Right cardiac atrium (tissue), 5 donors: ENCODE data around the gene HDAC9. TPM values are rescaled to one million over a fixed set of nuclear protein-coding genes. Genes with fewer than 3 reads are reported as not detected.
A peak's percentile ranks its signal among the peaks of the same experiment; 100 is the strongest.

Experiments used
- ATAC-seq, 2 donors: fragments of 200-7000 bp; cut with Tn5 transposase; one replicate each; pipeline versions ENCODE4 v1.8.0 to v1.9.1; 2020; ENCODE audit warnings: moderate library complexity in 2 of 2, mild to moderate bottlenecking in 1 of 2
- DNase-seq, 3 donors: peaks; one replicate each; pipeline ENCODE4 v3.0.0-alpha.2; 2020
- H3K27ac ChIP-seq: one replicate; pipeline ENCODE4 v1.5.1; 2013; ENCODE audit warnings: mild to moderate bottlenecking, low read length, control low read depth, moderate library complexity
- H3K27me3 ChIP-seq: one replicate; pipeline ENCODE4 v1.6.1; 2013; ENCODE audit not compliant: control insufficient read depth, insufficient read depth
- H3K4me1 ChIP-seq: one replicate; pipeline ENCODE4 v1.6.1; 2013; ENCODE audit warnings: low read length; ENCODE audit not compliant: control insufficient read depth, insufficient read depth
- H3K4me3 ChIP-seq: one replicate; pipeline ENCODE4 v1.5.1; 2013; ENCODE audit warnings: low read length, control low read depth
- H3K9me3 ChIP-seq: one replicate; pipeline ENCODE4 v1.6.1; 2013; ENCODE audit warnings: low read length; ENCODE audit not compliant: control insufficient read depth
- WGBS: extraction: QIAGEN DNeasy Blood & Tissue Kit; methylation state at CpG from one replicate; pipeline ENCODE4 v1.1.7; 2013; 5-methylcytosine and 5-hydroxymethylcytosine counted together
- intact Hi-C, 4 donors: fragments of 100-400 bp; cut with DNase I; formaldehyde crosslinking; loops; one replicate each; pipeline versions ENCODE4 v1.11.0 to v1.14.0; 2022 to 2023
- polyA plus RNA-seq: library from polyadenylated mRNA; stranded (reverse); fragments of 200-250 nt; gene quantifications from one replicate; pipeline ENCODE4 v1.2.3, GENCODE V29; 2013
- total RNA-seq, 4 donors: library from RNA; stranded (reverse); fragmentation: NEBNext Ultra II Directional; extraction: Animal tissue kit (Norgen Biotek cat#: 25700); gene quantifications; one replicate each; pipeline ENCODE4 v1.2.1, GENCODE V29; 2021
- donor health status: healthy with polysubstance abuse.
- donor health status: DM: no; HTN: yes; CAD: no.
- donor health status: DM: no; HTN: no; CAD: no.
- donor health status: DM: no; HTN: yes; CAD: no; lungs with severe emphysema.
- donor health status: DM: yes; HTN: yes; CAD: no.

Gene HDAC9
- total and polyA plus RNA-seq, 5 donors = 5.5 to 42.2 (median 22.6) TPM

DNA sequence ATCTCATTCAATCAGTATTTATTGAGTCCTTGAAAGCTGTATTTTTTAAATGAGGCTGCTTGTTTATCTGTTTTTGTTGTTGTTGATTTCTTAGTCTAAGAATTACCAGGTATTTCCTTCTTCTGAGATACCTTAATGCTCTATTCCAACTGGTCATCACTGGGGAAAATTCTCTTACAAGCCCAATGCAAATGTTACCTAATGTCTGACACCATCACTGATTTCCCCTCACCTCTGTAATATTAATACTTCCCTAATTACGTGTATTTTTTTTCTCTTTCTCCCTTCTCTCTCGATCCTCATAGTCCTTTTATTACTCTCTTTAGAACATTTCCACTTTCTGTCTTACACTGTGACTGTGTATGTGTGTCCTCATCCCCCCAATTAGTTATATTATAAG is 13.9 kb downstream of the HDAC9 start:
- no peak for DNase-seq
- intact Hi-C loops = no loop called here
- Histone ChIP-seq H3K27me3 (no peaks in the 10 kb centered on the region), H3K9me3 (no peaks in the 10 kb centered on the region), H3K27ac (no peak overlapping the region), H3K4me1 (peaks cover 2% of the 10 kb centered on the region), H3K4me3 (peak overlapping the region; percentile 67)
- WGBS = 29% methylated on average over 2 of the region's 2 CpGs
- no peak for ATAC-seq

GRCh38 chr7:18511351-18512140 is 16.0 kb downstream of the HDAC9 start:
- no peak for ATAC-seq
- Histone ChIP-seq H3K4me1 (peaks cover 3% of the 10 kb centered on the region), H3K4me3 (no peak overlapping the region), H3K27ac (no peak overlapping the region), H3K27me3 (no peaks in the 10 kb centered on the region), H3K9me3 (no peaks in the 10 kb centered on the region)
- DNase-seq = no peak
- intact Hi-C loops = no loop called here
- WGBS = 81% methylated on average over 4 of the region's 4 CpGs

- Histone ChIP-seq H3K4me3 (no peak overlapping the region), H3K27me3 (no peaks in the 10 kb centered on the region), H3K27ac (no peak overlapping the region), H3K4me1 (peaks cover 3% of the 10 kb centered on the region), H3K9me3 (no peaks in the 10 kb centered on the region)
- 95% methylated on average over 1 of the region's 1 CpG for WGBS
- intact Hi-C loops = no loop called here
- ATAC-seq (no peak), DNase-seq (no peak)
Measured at GRCh38 chr7:18513343-18513742, 17.8 kb downstream of the HDAC9 start.

- Histone ChIP-seq H3K27ac (no peak overlapping the region), H3K9me3 (no peaks in the 10 kb centered on the region), H3K27me3 (no peaks in the 10 kb centered on the region), H3K4me1 (peaks cover 3% of the 10 kb centered on the region), H3K4me3 (no peak overlapping the region)
- DNase-seq (no peak), ATAC-seq (no peak)
- 55% methylated on average over 2 of the region's 2 CpGs for WGBS
- intact Hi-C loops = no loop called here
Measured at GRCh38 chr7:18515067-18515466, 19.5 kb downstream of the HDAC9 start.

DNA sequence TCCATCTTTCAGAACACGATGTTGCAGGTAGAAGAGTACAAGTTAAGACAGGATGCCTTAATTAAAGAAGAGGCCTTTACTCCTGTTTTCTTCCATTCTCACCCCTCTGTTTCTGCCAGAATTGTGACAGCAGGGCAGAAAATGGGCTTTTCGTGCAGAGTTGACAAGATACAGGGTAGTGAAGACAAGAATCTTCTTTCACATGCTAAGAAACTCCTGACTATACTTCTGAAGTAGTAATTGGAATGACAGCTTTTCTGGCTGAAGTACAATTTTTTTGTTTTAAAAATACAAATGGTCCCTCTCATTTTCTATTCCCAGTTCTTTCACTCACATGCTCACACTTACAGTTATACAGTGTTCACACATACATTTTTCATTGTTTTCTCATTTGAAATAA is 22.1 kb downstream of the HDAC9 start:
- ATAC-seq (no peak), DNase-seq (no peak)
- intact Hi-C loops = no loop called here
- Histone ChIP-seq H3K4me3 (no peak overlapping the region), H3K9me3 (no peaks in the 10 kb centered on the region), H3K27ac (no peak overlapping the region), H3K27me3 (no peaks in the 10 kb centered on the region), H3K4me1 (peaks cover 1% of the 10 kb centered on the region)
- WGBS = 74% methylated on average over 2 of the region's 2 CpGs

GRCh38 chr7:18518555-18518954 is 23.0 kb downstream of the HDAC9 start:
- Histone ChIP-seq H3K4me1 (peaks cover 1% of the 10 kb centered on the region), H3K27me3 (no peaks in the 10 kb centered on the region), H3K4me3 (no peak overlapping the region), H3K9me3 (no peaks in the 10 kb centered on the region), H3K27ac (no peak overlapping the region)
- WGBS = 91% methylated on average over 6 of the region's 6 CpGs
- no peak for ATAC-seq
- intact Hi-C loops = no loop called here
- no peak for DNase-seq

DNA sequence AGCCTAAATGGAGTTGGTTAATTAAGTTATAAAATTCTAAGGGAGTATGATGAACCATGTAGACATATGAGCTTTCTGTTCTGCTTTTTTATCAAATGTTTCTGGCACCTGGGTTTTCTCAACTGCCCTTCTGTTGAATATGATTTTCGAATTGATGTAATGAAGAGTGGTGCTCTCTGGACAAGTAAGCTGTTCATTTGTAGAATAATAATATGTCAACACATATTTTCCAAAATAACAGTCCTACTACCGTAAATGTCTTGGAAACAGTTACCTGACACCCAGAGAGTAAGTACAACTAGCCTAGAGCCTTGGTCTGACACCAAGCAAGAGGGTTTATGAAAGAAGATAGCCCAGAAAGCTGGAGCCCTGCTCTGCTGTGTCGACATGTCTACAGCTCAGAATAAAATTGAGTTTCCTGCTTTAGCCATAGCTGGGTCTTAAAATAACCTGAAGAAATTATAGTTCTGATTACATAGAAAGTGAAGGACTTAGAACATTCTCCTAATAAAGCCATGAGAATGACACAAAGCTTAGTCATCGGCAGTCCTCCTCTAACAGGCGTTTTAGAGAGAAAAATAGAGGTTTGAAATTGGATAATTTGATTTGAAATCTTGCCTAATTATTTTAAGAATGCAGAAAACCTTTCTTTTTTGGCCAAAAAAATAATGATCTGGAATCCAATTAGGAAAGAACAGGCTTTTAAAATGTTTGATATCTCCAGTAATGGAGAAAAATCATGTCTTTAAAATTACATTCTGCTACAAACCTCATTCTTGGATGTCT is 25.1 kb downstream of the HDAC9 start:
- no peaks in the 10 kb centered on the region for H3K27me3 ChIP-seq
- no peaks in the 10 kb centered on the region for H3K4me1 ChIP-seq
- H3K9me3 ChIP-seq = no peaks in the 10 kb centered on the region
- no peak overlapping the region for H3K4me3 ChIP-seq
- 57% methylated on average over 5 of the region's 5 CpGs for WGBS
- ATAC-seq (peak in 1 of 2 donors; percentile 19), DNase-seq (no peak)
- intact Hi-C loops = no loop called here
- H3K27ac ChIP-seq = peak overlapping the region; percentile 13

- Histone ChIP-seq H3K4me3 (no peak overlapping the region), H3K4me1 (no peaks in the 10 kb centered on the region), H3K27me3 (no peaks in the 10 kb centered on the region), H3K27ac (no peak overlapping the region), H3K9me3 (no peaks in the 10 kb centered on the region)
- intact Hi-C loops = no loop called here
- WGBS = 82% methylated on average over 3 of the region's 3 CpGs
- ATAC-seq = no peak
- no peak for DNase-seq
Measured at GRCh38 chr7:18521236-18521589, 25.7 kb downstream of the HDAC9 start.

- no peak for DNase-seq
- intact Hi-C loops = no loop called here
- ATAC-seq = no peak
- Histone ChIP-seq H3K27me3 (no peaks in the 10 kb centered on the region), H3K4me1 (no peaks in the 10 kb centered on the region), H3K4me3 (no peak overlapping the region), H3K9me3 (no peaks in the 10 kb centered on the region), H3K27ac (no peak overlapping the region)
- WGBS = 74% methylated on average over 5 of the region's 5 CpGs
Measured at GRCh38 chr7:18521945-18522566, 26.5 kb downstream of the HDAC9 start.

GRCh38 chr7:18524248-18524647 is 28.7 kb downstream of the HDAC9 start:
- Histone ChIP-seq H3K4me1 (no peaks in the 10 kb centered on the region), H3K27me3 (no peaks in the 10 kb centered on the region), H3K9me3 (no peaks in the 10 kb centered on the region), H3K27ac (no peak overlapping the region), H3K4me3 (no peak overlapping the region)
- 73% methylated on average over 3 of the region's 3 CpGs for WGBS
- intact Hi-C loops = no loop called here
- ATAC-seq (no peak), DNase-seq (no peak)

- H3K27ac ChIP-seq = no peak overlapping the region
- H3K4me1 ChIP-seq = no peaks in the 10 kb centered on the region
- H3K27me3 ChIP-seq = no peaks in the 10 kb centered on the region
- H3K9me3 ChIP-seq = no peaks in the 10 kb centered on the region
- ATAC-seq (peak; percentile 16 to 61), DNase-seq (no peak)
- intact Hi-C loops = no loop called here
- H3K4me3 ChIP-seq = no peak overlapping the region
Measured at GRCh38 chr7:18526368-18526878, 30.9 kb downstream of the HDAC9 start.
